ENCODE measurements around the gene HERC2.
"Not testable (repeated sequence)": the region's sequence is repeated elsewhere in the genome, so short reads cannot be mapped to it uniquely, and the experiment has no call there.

HERC2 gene, protein sequence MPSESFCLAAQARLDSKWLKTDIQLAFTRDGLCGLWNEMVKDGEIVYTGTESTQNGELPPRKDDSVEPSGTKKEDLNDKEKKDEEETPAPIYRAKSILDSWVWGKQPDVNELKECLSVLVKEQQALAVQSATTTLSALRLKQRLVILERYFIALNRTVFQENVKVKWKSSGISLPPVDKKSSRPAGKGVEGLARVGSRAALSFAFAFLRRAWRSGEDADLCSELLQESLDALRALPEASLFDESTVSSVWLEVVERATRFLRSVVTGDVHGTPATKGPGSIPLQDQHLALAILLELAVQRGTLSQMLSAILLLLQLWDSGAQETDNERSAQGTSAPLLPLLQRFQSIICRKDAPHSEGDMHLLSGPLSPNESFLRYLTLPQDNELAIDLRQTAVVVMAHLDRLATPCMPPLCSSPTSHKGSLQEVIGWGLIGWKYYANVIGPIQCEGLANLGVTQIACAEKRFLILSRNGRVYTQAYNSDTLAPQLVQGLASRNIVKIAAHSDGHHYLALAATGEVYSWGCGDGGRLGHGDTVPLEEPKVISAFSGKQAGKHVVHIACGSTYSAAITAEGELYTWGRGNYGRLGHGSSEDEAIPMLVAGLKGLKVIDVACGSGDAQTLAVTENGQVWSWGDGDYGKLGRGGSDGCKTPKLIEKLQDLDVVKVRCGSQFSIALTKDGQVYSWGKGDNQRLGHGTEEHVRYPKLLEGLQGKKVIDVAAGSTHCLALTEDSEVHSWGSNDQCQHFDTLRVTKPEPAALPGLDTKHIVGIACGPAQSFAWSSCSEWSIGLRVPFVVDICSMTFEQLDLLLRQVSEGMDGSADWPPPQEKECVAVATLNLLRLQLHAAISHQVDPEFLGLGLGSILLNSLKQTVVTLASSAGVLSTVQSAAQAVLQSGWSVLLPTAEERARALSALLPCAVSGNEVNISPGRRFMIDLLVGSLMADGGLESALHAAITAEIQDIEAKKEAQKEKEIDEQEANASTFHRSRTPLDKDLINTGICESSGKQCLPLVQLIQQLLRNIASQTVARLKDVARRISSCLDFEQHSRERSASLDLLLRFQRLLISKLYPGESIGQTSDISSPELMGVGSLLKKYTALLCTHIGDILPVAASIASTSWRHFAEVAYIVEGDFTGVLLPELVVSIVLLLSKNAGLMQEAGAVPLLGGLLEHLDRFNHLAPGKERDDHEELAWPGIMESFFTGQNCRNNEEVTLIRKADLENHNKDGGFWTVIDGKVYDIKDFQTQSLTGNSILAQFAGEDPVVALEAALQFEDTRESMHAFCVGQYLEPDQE (N-terminal part only)

DNA sequence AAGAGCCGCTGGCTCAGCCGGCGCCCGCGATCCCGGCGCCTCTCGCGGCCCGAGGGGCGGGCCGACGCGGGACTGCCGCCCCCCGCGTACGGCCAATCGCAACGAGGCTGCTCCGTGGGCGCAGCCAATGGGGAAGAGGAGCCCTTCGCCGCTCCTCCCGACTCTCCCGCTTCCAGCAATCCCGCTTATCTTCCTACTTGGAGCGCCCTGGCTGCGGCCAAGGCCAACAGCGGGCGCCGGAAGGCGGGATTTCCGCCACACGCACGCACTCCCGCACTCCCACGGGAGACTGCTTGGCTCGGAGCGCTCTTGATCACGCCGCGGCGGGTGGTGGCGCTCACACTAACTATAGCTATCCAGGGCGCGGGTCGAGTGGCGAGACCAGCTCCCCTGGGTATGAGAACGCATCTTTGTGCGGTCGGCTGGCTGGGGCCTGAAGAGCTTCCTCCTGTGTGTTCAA, at the start of gene HERC2:
Gene HERC2, minus strand, starts transcription at position 51 of the 460 bp plus-strand sequence. CDS start 746 bp downstream, outside the sequence.
- not testable (repeated sequence) for H3K36me3 Mint-ChIP-seq (ENCODE audit: low read depth); H3K27me3 Mint-ChIP-seq (ENCODE audit: low read depth); H3K4me1 Mint-ChIP-seq (ENCODE audit: low read depth); H3K9me3 Mint-ChIP-seq
- H3K4me3 Mint-ChIP-seq, result peak within 1 kb of the TSS; percentile 92
- H3K27ac Mint-ChIP-seq, result peak within 1 kb of the TSS; percentile 95

DNA sequence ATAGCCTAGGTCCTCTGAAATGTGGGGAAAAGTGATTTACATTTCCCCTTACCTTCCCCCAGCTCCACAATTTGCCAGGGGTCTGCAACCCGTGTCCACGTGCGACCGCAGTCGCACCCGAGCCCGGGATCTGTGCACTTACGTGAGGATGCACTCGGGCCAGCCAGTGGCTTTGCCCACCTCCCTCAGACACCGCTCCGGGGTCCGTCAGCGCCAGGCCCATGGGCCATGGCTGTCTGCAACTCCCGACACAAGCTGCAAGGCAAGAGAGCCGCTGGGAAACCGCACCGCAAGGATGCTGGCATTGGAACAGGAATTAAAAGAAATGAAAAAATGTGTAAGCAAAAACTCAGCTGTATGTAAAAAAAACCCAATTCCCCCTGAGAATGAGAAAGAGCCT, 43.5 kb upstream of the HERC2 start:
- H3K9me3 Mint-ChIP-seq; H3K27ac Mint-ChIP-seq; H3K36me3 Mint-ChIP-seq (ENCODE audit: low read depth); H3K4me3 Mint-ChIP-seq; H3K4me1 Mint-ChIP-seq (ENCODE audit: low read depth); H3K27me3 Mint-ChIP-seq (ENCODE audit: low read depth): not testable (repeated sequence)

DNA sequence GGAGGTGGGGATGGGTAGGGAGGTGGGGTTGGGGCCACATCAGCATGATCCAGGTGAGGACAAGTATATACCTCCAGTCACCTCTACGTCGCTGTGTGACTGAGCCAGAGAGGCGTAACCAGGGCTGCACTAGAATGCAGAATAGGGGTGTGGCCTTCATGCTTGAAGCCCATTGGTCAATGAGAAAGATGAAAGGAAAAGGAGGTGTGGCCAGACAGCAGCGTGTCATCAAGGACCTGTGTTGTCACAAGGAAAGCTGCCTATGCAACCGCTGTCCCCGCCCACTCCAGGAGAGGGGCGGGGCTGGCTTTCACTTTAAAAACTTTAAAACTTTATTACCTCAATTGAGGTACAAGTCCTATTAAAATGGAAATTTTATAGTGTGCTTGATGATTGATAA, 36.0 kb upstream of the HERC2 start, which contains the start of gene GOLGA6L24:
Gene GOLGA6L24, minus strand, starts transcription at position 101 of the 400 bp plus-strand sequence. Its CDS starts 61 bp downstream, at position 40.
- not testable (repeated sequence) for H3K36me3 Mint-ChIP-seq (ENCODE audit: low read depth); H3K4me1 Mint-ChIP-seq (ENCODE audit: low read depth); H3K4me3 Mint-ChIP-seq

DNA sequence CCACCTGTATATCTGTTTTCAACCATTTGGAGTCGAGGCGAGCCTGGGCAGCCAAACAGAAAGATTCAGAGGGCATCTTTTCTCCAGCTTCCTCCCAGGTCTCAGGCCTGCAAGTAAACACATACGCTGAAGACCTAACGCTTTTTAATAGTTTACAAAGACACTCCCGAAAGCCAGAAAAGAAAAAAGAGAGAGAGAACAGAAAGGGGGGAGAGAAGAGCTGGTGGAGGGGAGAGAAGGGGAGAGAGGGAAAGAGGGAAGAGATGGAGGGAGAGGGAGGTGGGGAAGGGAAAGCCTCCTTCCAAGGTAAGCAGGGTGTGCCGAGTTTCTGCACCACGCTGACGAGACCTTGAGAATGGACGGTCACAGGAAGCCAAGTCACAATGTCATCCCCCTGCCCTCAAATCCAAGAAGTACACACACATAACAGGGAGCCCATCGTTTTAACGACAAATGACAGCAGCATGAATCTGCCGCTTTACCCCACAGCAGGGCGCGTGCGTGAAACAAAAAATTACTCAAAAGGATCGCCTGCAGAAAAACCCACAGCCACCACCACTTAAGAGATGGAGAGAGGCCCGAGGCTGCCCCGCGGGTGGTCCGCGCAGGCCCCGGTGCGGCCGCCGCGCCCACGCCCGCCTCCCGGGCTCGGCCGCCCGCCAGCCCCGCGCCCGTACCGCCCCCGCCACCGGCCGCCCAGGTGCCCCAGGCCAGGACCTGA, 461 bp downstream of the HERC2 start:
- H3K4me3 Mint-ChIP-seq, result peak overlapping the region; percentile 92
- H3K4me1 Mint-ChIP-seq (ENCODE audit: low read depth); H3K9me3 Mint-ChIP-seq; H3K27me3 Mint-ChIP-seq (ENCODE audit: low read depth); H3K36me3 Mint-ChIP-seq (ENCODE audit: low read depth): not testable (repeated sequence)
- peak overlapping the region; percentile 95 for H3K27ac Mint-ChIP-seq

More for the DNA sequence above, 36.0 kb upstream of the HERC2 start, which contains the start of gene GOLGA6L24:
- not testable (repeated sequence) for H3K27me3 Mint-ChIP-seq (ENCODE audit: low read depth); H3K27ac Mint-ChIP-seq; H3K9me3 Mint-ChIP-seq

DNA sequence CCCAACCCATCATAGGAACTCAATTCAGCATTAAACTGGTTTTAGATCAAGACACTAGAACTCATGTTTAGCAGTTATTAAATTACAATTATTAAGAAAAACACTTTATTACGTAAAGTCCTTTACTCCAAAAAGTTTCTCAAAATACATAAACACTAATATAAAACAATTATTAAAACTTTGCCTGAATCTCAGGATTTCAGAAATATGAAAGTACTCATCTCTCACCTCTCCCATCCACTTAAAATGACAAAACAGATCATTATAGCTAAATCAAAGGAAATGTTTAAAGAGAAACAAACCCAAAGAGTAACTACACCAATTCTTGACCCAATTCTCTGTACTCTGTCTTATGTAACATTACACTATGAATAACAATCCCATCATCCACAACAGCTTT, 2.3 kb downstream of the HERC2 start:
- H3K27ac Mint-ChIP-seq; H3K27me3 Mint-ChIP-seq (ENCODE audit: low read depth); H3K4me1 Mint-ChIP-seq (ENCODE audit: low read depth); H3K9me3 Mint-ChIP-seq: not testable (repeated sequence)
- Mint-ChIP-seq H3K4me3 (peak overlapping the region; percentile 14), H3K36me3 (ENCODE audit: low read depth) (peaks cover 12% of the 10 kb centered on the region)

DNA sequence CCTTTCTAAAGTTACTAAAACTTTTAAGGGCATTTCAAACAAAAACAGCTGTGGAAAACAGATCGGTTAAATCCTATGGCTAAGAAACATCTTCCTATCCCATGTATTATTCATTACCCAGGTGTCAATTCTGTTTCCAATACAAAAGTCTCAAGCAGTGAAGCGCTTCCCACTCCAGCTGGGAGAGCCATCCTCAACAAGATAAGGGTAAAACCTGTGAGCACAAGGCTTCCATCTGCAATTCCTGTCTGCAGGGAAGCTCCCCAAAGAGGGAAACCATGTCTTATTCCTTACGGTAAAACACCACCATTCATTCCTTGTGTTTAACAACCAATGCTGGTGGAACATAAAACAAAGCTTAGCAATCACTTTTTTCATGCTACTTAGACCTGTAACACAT, 3.2 kb downstream of the HERC2 start:
- H3K27ac Mint-ChIP-seq; H3K9me3 Mint-ChIP-seq; H3K27me3 Mint-ChIP-seq (ENCODE audit: low read depth); H3K4me3 Mint-ChIP-seq; H3K4me1 Mint-ChIP-seq (ENCODE audit: low read depth): not testable (repeated sequence)
- H3K36me3 Mint-ChIP-seq (ENCODE audit: low read depth), result peaks cover 16% of the 10 kb centered on the region

DNA sequence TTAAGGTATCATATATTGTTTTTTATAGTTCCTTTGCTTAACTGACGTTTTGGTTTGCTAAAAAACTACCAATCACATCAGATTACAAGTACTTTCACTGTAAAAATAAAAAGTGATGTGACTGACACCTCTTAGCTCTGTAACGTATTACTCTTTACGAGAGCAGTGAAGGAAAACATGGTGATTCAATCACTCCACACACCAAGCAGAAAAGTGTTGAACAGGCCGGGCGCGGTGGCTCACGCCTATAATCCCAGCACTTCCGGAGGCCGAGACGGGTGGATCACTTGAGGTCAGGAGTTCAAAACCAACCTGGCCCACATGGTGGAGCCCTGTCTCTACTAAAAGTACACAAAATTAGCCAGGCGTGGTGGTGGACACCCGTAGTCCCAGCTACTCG, 3.9 kb downstream of the HERC2 start:
- H3K9me3 Mint-ChIP-seq; H3K4me1 Mint-ChIP-seq (ENCODE audit: low read depth); H3K4me3 Mint-ChIP-seq; H3K27ac Mint-ChIP-seq; H3K27me3 Mint-ChIP-seq (ENCODE audit: low read depth): not testable (repeated sequence)
- peaks cover 20% of the 10 kb centered on the region for H3K36me3 Mint-ChIP-seq (ENCODE audit: low read depth)

DNA sequence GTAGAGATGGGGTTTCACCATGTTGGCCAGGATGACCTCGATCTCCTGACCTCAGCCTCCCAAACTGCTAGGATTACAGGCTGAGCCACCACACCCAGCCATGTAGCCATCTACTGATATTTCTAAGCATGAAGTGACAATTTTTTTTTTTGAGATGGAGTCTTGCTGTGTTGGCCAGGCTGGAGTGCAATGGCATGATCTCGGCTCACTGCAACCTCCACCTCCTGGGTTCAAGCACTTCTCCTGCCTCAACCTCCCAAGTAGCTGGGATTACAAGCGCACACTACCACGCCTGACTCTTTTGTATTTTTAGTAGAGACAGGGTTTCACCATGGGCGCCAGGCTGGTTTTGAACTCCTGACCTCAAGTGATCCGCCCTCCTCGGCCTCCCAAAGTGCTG, 5.0 kb downstream of the HERC2 start:
- H3K9me3 Mint-ChIP-seq, H3K27ac Mint-ChIP-seq: not testable (repeated sequence)

DNA sequence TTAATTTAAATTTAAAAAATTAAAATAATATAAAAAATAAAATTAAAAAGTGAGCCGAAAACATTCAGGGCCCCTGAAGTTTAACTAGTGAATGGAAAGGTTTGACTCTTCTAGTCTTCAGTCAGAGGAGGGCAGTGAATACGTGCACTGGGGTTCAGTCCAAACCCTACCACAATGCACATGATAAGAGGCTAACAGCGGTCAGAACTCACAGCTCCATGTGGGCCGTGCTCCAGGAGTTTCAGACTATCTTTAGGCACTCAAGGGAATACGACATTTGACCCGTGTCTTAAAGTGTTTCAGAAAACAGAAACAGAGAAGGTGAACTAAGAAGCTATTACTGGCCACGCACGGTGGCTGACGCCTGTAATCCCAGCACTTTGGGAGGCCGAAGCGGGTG, 11.5 kb downstream of the HERC2 start:
- not testable (repeated sequence) for H3K4me3 Mint-ChIP-seq; H3K27ac Mint-ChIP-seq; H3K4me1 Mint-ChIP-seq (ENCODE audit: low read depth); H3K27me3 Mint-ChIP-seq (ENCODE audit: low read depth)
- Mint-ChIP-seq H3K36me3 (ENCODE audit: low read depth) (peaks cover 33% of the 10 kb centered on the region), H3K9me3 (peaks cover 24% of the 10 kb centered on the region)

More for the DNA sequence above, 5.0 kb downstream of the HERC2 start:
- H3K36me3 Mint-ChIP-seq (ENCODE audit: low read depth), result peaks cover 20% of the 10 kb centered on the region
- H3K27me3 Mint-ChIP-seq (ENCODE audit: low read depth); H3K4me3 Mint-ChIP-seq; H3K4me1 Mint-ChIP-seq (ENCODE audit: low read depth): not testable (repeated sequence)

DNA sequence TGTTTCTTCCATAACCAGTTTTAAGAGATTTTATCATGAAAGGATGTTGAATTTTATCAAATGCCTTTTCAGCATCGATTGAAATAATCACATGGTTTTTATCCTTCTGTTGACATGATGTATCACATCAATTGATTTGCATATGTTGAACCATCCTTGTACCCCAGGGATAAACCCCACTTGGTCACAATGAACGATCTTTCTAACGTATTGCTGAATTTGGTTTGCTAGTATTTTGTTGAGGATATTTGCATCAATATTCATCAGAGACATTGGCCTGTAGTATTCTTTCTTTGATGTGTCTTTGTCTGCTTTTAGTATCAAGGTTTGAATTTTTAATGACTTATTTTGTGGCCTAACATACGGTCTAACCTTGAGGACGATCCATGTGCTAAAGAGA, 13.3 kb downstream of the HERC2 start:
- H3K9me3 Mint-ChIP-seq, result peaks cover 20% of the 10 kb centered on the region
- not testable (repeated sequence) for H3K4me3 Mint-ChIP-seq; H3K27ac Mint-ChIP-seq; H3K27me3 Mint-ChIP-seq (ENCODE audit: low read depth); H3K4me1 Mint-ChIP-seq (ENCODE audit: low read depth)
- H3K36me3 Mint-ChIP-seq (ENCODE audit: low read depth), result peaks cover 24% of the 10 kb centered on the region

DNA sequence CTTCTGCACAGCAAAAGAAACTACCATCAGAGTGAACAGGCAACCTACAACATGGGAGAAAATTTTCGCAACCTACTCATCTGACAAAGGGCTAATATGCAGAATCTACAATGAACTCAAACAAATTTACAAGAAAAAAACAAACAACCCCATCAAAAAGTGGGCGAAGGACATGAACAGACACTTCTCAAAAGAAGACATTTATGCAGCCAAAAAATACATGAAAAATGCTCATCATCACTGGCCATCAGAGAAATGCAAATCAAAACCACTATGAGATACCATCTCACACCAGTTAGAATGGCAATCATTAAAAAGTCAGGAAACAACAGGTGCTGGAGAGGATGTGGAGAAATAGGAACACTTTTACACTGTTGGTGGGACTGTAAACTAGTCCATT, 16.3 kb downstream of the HERC2 start:
- H3K27me3 Mint-ChIP-seq (ENCODE audit: low read depth), result not testable (repeated sequence)
- H3K36me3 Mint-ChIP-seq (ENCODE audit: low read depth), result peaks cover 19% of the 10 kb centered on the region

DNA sequence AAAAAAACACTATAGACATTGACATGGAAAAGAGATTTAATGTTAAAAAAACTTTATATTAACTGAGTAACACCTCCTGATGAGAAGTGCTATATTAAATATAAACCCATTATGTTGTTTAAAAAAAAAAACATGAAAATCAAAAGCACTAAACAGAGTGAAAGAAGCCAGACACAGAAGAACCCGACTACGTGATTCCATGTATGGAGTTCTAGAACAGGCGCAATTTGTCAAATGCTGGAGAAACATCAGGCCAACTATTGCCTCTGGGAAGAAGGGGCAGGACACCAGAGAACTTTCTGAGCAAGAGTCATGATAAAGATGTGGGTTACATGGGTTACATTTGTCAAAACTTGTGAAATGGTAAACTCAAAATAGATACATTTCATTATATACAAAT, 24.5 kb downstream of the HERC2 start:
- H3K4me1 Mint-ChIP-seq (ENCODE audit: low read depth); H3K27me3 Mint-ChIP-seq (ENCODE audit: low read depth); H3K27ac Mint-ChIP-seq; H3K4me3 Mint-ChIP-seq; H3K36me3 Mint-ChIP-seq (ENCODE audit: low read depth); H3K9me3 Mint-ChIP-seq: not testable (repeated sequence)

More for the DNA sequence above, 16.3 kb downstream of the HERC2 start:
- not testable (repeated sequence) for H3K4me3 Mint-ChIP-seq; H3K27ac Mint-ChIP-seq; H3K4me1 Mint-ChIP-seq (ENCODE audit: low read depth)
- H3K9me3 Mint-ChIP-seq, result peaks cover 24% of the 10 kb centered on the region

DNA sequence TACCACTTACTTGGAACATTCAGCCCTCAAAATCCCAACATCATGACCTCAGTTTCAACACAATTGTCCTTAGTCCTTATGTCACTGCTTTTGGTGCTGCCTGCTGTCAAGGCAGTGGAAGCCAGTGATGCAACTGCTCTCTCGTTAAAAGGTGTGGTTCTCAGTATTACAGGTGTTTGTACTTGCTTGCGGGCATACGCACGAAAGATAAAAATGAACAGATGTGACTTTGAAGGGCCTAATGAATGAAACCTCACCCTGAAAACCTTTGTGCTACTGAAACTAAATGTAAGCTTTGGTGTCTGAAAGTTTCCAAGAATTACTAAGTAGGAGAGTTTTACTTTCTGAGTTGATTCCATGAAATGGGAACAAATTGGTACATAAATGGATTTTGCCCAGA, 25.2 kb downstream of the HERC2 start:
- H3K9me3 Mint-ChIP-seq; H3K4me1 Mint-ChIP-seq (ENCODE audit: low read depth); H3K4me3 Mint-ChIP-seq; H3K27me3 Mint-ChIP-seq (ENCODE audit: low read depth); H3K36me3 Mint-ChIP-seq (ENCODE audit: low read depth); H3K27ac Mint-ChIP-seq: not testable (repeated sequence)

DNA sequence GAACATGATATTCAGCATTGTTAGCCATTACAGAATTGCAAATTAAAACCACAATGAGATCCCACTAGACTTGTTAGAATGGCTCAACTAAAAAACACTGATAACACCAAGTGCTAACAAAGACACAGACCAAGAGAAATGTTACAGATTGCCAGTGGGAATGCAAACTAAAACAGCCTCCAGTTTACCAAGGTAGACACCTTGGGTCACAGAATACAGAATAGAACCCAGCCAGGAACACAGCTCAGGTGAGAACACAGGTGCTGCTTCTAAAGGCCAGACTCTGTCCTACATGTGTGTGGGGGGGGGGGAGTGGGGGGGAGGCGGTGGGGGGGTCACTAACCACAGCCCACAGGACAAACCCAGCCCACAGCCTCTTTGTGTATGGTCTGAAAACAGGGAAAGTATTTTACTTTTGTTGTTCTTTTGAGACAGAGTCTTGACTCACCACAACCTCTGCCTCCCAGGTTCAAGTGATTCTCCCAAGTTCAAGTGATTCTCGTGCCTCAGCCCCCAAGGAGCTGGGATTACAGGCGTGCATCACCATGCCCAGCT, 26.9 kb downstream of the HERC2 start:
- H3K27ac Mint-ChIP-seq; H3K4me3 Mint-ChIP-seq; H3K4me1 Mint-ChIP-seq (ENCODE audit: low read depth); H3K9me3 Mint-ChIP-seq; H3K27me3 Mint-ChIP-seq (ENCODE audit: low read depth): not testable (repeated sequence)
- H3K36me3 Mint-ChIP-seq (ENCODE audit: low read depth), result peaks cover 15% of the 10 kb centered on the region

All from T-helper 1 cell treated with Interleukin-12 subunit alpha and Interleukin-12 subunit beta and Interleukin-4 antibody, amounts not matched to agents 30 μg/mL and 1 μg/mL, for 36 hours (primary cell).